ENCODE measurements around the gene ZZZ3.
A peak's percentile ranks its signal among the peaks of the same experiment; 100 is the strongest.
"Not testable (repeated sequence)": the region's sequence is repeated elsewhere in the genome, so short reads cannot be mapped to it uniquely, and the experiment has no call there.

The ZZZ3 gene

GRCh38 chr1:77670330-77670729, 12.1 kb downstream of the ZZZ3 start:
- DNase-seq = no peak

- DNase-seq = no peak
Measured at GRCh38 chr1:77668924-77669449, 13.5 kb downstream of the ZZZ3 start.

- DNase-seq = no peak
Measured at GRCh38 chr1:77664939-77665516, 17.4 kb downstream of the ZZZ3 start.

GRCh38 chr1:77661696-77662095, 20.8 kb downstream of the ZZZ3 start:
- no peak for DNase-seq

GRCh38 chr1:77659879-77660593, 22.4 kb downstream of the ZZZ3 start:
- DNase-seq = no peak

- no peak for DNase-seq
Measured at GRCh38 chr1:77658271-77658670, 24.2 kb downstream of the ZZZ3 start.

GRCh38 chr1:77655431-77655974, 27.0 kb downstream of the ZZZ3 start:
- peak; percentile 77 to 83 for DNase-seq

- DNase-seq = no peak
Measured at GRCh38 chr1:77652970-77653516, 29.4 kb downstream of the ZZZ3 start.

GRCh38 chr1:77652268-77652667, 30.2 kb downstream of the ZZZ3 start:
- DNase-seq = no peak

GRCh38 chr1:77649127-77649526, 33.3 kb downstream of the ZZZ3 start:
- DNase-seq = no peak

- DNase-seq = not testable (repeated sequence)
Measured at GRCh38 chr1:77646224-77646623, 36.2 kb downstream of the ZZZ3 start.

GRCh38 chr1:77643456-77643855, 39.0 kb downstream of the ZZZ3 start:
- DNase-seq = no peak

- no peak for DNase-seq
Measured at GRCh38 chr1:77642941-77643340, 39.5 kb downstream of the ZZZ3 start.

- no peak for DNase-seq
Measured at GRCh38 chr1:77642196-77642595, 40.3 kb downstream of the ZZZ3 start.

GRCh38 chr1:77639557-77640069, 42.8 kb downstream of the ZZZ3 start:
- no peak for DNase-seq

GRCh38 chr1:77639056-77639455, 43.4 kb downstream of the ZZZ3 start:
- DNase-seq = no peak

- DNase-seq = no peak
Measured at GRCh38 chr1:77636864-77637263, 45.6 kb downstream of the ZZZ3 start.
